B cell (primary cell): ENCODE data around the gene SASS6. TPM values are rescaled to one million over a fixed set of nuclear protein-coding genes. Genes with fewer than 3 reads are reported as not detected.

Source experiments
- ATAC-seq: fragments of 200-7000 bp; cut with Tn5 transposase; one replicate; pipeline ENCODE4 v1.10.0; 2021; ENCODE audit warnings: low read depth, mild to moderate bottlenecking, moderate number of reproducible peaks, moderate library complexity
- CTCF ChIA-PET: fragments of 350-600 bp; sonication (Branson Sonifier 250); formaldehyde crosslinking; loops from one replicate; lab custom pipeline; 2021; ENCODE audit warnings: antibody characterized with exemption, inconsistent platforms; lab: Charles Lee
- POLR2A ChIA-PET: fragments of 350-600 bp; sonication (Branson Sonifier 250); formaldehyde crosslinking; loops from one replicate; lab custom pipeline; 2021; ENCODE audit warnings: antibody characterized with exemption; lab: Charles Lee
- DNase-seq: peaks from one replicate; pipeline ENCODE4 v3.0.0; 2013
- H2AFZ ChIP-seq: 2 replicates; pipeline ENCODE4 v1.6.1; 2012; ENCODE audit warnings: mild to moderate bottlenecking, low read depth, low read length; ENCODE audit not compliant: insufficient read depth, poor library complexity, severe bottlenecking
- H3K27ac ChIP-seq, 2 donors: 1 replicate in 1 of 2; 2 replicates in 1 of 2; pipeline ENCODE4 v1.5.1; 2012 to 2013; ENCODE audit warnings: low read length in 2 of 2, mild to moderate bottlenecking in 2 of 2, moderate library complexity in 1 of 2
- H3K27me3 ChIP-seq, 4 experiments: fragments of 200-600 bp in 1 of 4; sonication (generic) in 1 of 4; replicated peaks in 1 of 4; 1 replicate in 2 of 4; 2 replicates in 2 of 4; pipeline versions ENCODE4 v1.6.1 to v1.7.0; 2013 to 2016; ENCODE audit warnings: low read length in 3 of 4, mild to moderate bottlenecking in 2 of 4, mixed read lengths in 1 of 4, moderate library complexity in 1 of 4; ENCODE audit not compliant: insufficient read depth in 4 of 4, control insufficient read depth in 3 of 4; ENCODE audit errors: control extremely low read depth in 1 of 4
- H3K36me3 ChIP-seq, 2 experiments: replicated peaks in 1 of 2; 1 replicate in 1 of 2; 2 replicates in 1 of 2; pipeline versions ENCODE4 v1.6.1 to v1.7.1; 2013; ENCODE audit warnings: low read length in 1 of 2; ENCODE audit not compliant: insufficient read depth in 2 of 2, control insufficient read depth in 1 of 2; ENCODE audit errors: control extremely low read depth in 1 of 2, extremely low read depth in 1 of 2
- H3K4me1 ChIP-seq, 2 donors: fragments of 200-600 bp in 1 of 2; sonication (generic) in 1 of 2; 1 replicate in 1 of 2; 2 replicates in 1 of 2; pipeline versions ENCODE4 v1.5.1 to v1.6.1; 2013 to 2017; ENCODE audit warnings: low read length in 2 of 2; ENCODE audit not compliant: control insufficient read depth in 2 of 2, insufficient read depth in 2 of 2
- H3K4me2 ChIP-seq: replicated peaks from 2 replicates; pipeline ENCODE3; 2012; ENCODE audit warnings: mild to moderate bottlenecking, low read depth, low read length; ENCODE audit not compliant: poor library complexity, severe bottlenecking
- H3K4me3 ChIP-seq, 5 experiments: fragments of 200-600 bp in 1 of 5; sonication (generic) in 1 of 5; 1 replicate in 3 of 5; 2 replicates in 2 of 5; pipeline versions ENCODE4 v1.5.1 to v1.7.0; 2011 to 2016; ENCODE audit warnings: low read length in 4 of 5, mild to moderate bottlenecking in 4 of 5, low read depth in 2 of 5, control low read depth in 1 of 5, moderate library complexity in 1 of 5; ENCODE audit not compliant: insufficient read depth in 1 of 5; ENCODE audit errors: control extremely low read depth in 1 of 5, extremely low read depth in 1 of 5
- H3K79me2 ChIP-seq: fragments of 200-600 bp; sonication (generic); one replicate; pipeline ENCODE4 v1.6.0; 2016; ENCODE audit warnings: low read length; ENCODE audit not compliant: control insufficient read depth, insufficient read depth
- H3K9ac ChIP-seq: fragments of 200-600 bp; sonication (generic); 2 replicates; pipeline ENCODE4 v1.6.1; 2017; ENCODE audit warnings: mild to moderate bottlenecking, low read length, moderate library complexity
- H3K9me3 ChIP-seq, 3 donors: one replicate each; pipeline versions ENCODE4 v1.6.1 to v1.7.1; 2013; ENCODE audit warnings: low read length in 2 of 3; ENCODE audit not compliant: control insufficient read depth in 2 of 3, insufficient read depth in 1 of 3; ENCODE audit errors: control extremely low read depth in 1 of 3
- H4K20me1 ChIP-seq: 2 replicates; pipeline ENCODE4 v1.6.0; 2012; ENCODE audit warnings: mild to moderate bottlenecking, low read length; ENCODE audit not compliant: insufficient read depth, control insufficient read depth, poor library complexity, severe bottlenecking
- H3K27ac Mint-ChIP-seq: one replicate; pipeline ENCODE4 v1.8.0; 2021; ENCODE audit warnings: mixed read lengths
- H3K27me3 Mint-ChIP-seq: one replicate; pipeline ENCODE4 v1.8.0; 2021; ENCODE audit warnings: mixed read lengths
- H3K4me1 Mint-ChIP-seq: one replicate; pipeline ENCODE4 v1.8.0; 2021; ENCODE audit warnings: mixed read lengths
- H3K4me3 Mint-ChIP-seq: one replicate; pipeline ENCODE4 v1.8.0; 2021; ENCODE audit warnings: mixed read lengths
- H3K9me3 Mint-ChIP-seq: one replicate; pipeline ENCODE4 v1.8.0; 2022; ENCODE audit warnings: mixed read lengths; ENCODE audit not compliant: insufficient read depth
- CTCF ChIP-seq: fragments of 200-600 bp; IDR thresholded peaks from one replicate; pipeline ENCODE4 v1.8.0; 2022; ENCODE audit warnings: antibody characterized with exemption, mild to moderate bottlenecking
- EZH2 ChIP-seq: IDR thresholded peaks from 2 replicates; pipeline ENCODE4 v1.6.1; 2012; ENCODE audit warnings: borderline replicate concordance, low read depth, mild to moderate bottlenecking, moderate library complexity, low read length; ENCODE audit not compliant: insufficient read depth, poor library complexity, severe bottlenecking
- WGBS: methylation state at CpG from one replicate; pipeline ENCODE4 v1.1.5; 2013; ENCODE audit warnings: missing lambda C conversion rate; ENCODE audit not compliant: insufficient coverage; 5-methylcytosine and 5-hydroxymethylcytosine counted together
- intact Hi-C: fragments of 100-400 bp; cut with micrococcal nuclease; formaldehyde crosslinking; loops from one replicate; pipeline ENCODE4 v1.10.0; 2022
- polyA plus RNA-seq: library from polyadenylated mRNA; depleted of rRNA; stranded (reverse); fragments of >200 nt; gene quantifications from 2 replicates; pipeline ENCODE4 v1.2.3, GENCODE V29; 2012
- total RNA-seq, 2 donors: library from RNA; stranded (reverse); fragments of 120-200 nt in 1 of 2; gene quantifications; 1 replicate in 1 of 2; 2 replicates in 1 of 2; pipeline versions ENCODE4 v1.2.3 to v1.2.4, GENCODE V29; 2013 to 2022

SASS6 gene
- total and polyA plus RNA-seq, 2 donors (not counting 1 experiment from before 2014, with no cell fraction given) = 1.1 to 7.0 TPM

GRCh38 chr1:100087396-100087795, 45.3 kb downstream of the SASS6 start:
- Histone ChIP-seq H3K9ac (no peak overlapping the region), H3K27ac (no peak overlapping the region), H3K4me3 (no peak overlapping the region), H3K4me2 (no peak overlapping the region), H2AFZ (no peak overlapping the region), H3K9me3 (no peaks in the 10 kb centered on the region), H3K4me1 (no peaks in the 10 kb centered on the region), H3K79me2 (no peaks in the 10 kb centered on the region), H4K20me1 (no peaks in the 10 kb centered on the region), H3K27me3 (no peaks in the 10 kb centered on the region), H3K36me3 (peaks cover 0 to 16% of the 10 kb centered on the region in 2 experiments)
- WGBS = no CpG with 5 or more reads among the region's 1 CpG
- no peak for ATAC-seq
- H3K9me3 Mint-ChIP-seq = no peaks in the 10 kb centered on the region
- no peaks in the 10 kb centered on the region for H3K27me3 Mint-ChIP-seq
- no peaks in the 10 kb centered on the region for H3K4me1 Mint-ChIP-seq
- H3K27ac Mint-ChIP-seq = no peak overlapping the region
- TF ChIP-seq EZH2 (no peak), CTCF (no peak)
- ChIA-PET POLR2A (no interaction called here), CTCF (no interaction called here)
- intact Hi-C loops = no loop called here
- DNase-seq = no peak
- H3K4me3 Mint-ChIP-seq = no peak overlapping the region

DNA sequence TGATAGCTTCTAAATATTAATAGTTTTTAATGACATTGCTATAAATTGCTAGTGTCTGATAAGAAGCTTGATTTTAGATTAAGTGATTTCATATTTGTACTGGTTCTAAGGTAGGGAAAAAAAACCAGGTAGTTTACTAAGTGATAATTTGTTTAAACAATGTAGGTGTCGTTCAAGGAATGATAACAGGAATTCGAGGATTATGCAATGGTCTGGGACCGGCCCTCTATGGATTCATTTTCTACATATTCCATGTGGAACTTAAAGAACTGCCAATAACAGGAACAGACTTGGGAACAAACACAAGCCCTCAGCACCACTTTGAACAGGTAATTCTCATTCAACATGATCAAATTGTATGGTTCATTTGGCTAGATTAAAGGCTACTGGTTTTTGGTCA, 52.4 kb downstream of the SASS6 start:
- DNase-seq = no peak
- Mint-ChIP-seq H3K9me3 (no peaks in the 10 kb centered on the region), H3K4me1 (no peaks in the 10 kb centered on the region), H3K4me3 (no peak overlapping the region), H3K27ac (no peak overlapping the region), H3K27me3 (no peaks in the 10 kb centered on the region)
- no peak for ATAC-seq
- no peak overlapping the region for H2AFZ ChIP-seq
- POLR2A ChIA-PET = no interaction called here
- H3K4me1 ChIP-seq = no peaks in the 10 kb centered on the region
- H3K4me3 ChIP-seq = no peak overlapping the region
- WGBS = no CpG with 5 or more reads among the region's 3 CpGs
- H3K36me3 ChIP-seq = peaks cover 0 to 44% of the 10 kb centered on the region in 2 experiments
- no peak overlapping the region for H3K4me2 ChIP-seq
- no peak overlapping the region for H3K27ac ChIP-seq
- TF ChIP-seq EZH2 = no peak
- no peak for TF ChIP-seq CTCF
- intact Hi-C loops = no loop called here
- H3K9me3 ChIP-seq = no peaks in the 10 kb centered on the region
- CTCF ChIA-PET = no interaction called here
- no peaks in the 10 kb centered on the region for H4K20me1 ChIP-seq
- H3K27me3 ChIP-seq = no peaks in the 10 kb centered on the region
- no peaks in the 10 kb centered on the region for H3K79me2 ChIP-seq
- no peak overlapping the region for H3K9ac ChIP-seq
